CD14-positive monocyte (primary cell): ENCODE results near the gene APOB. TPM values are rescaled to one million over a fixed set of nuclear protein-coding genes. Genes with fewer than 3 reads are reported as not detected.
A peak's percentile ranks its signal among the peaks of the same experiment; 100 is the strongest.

Source experiments
- DNase-seq, 3 donors: peaks; one replicate each; pipeline ENCODE4 v3.0.0-alpha.2; 2011 to 2022
- H2AFZ ChIP-seq: 2 replicates; pipeline ENCODE4 v1.6.0; 2012; ENCODE audit warnings: mild to moderate bottlenecking, low read depth, low read length, inconsistent platforms; ENCODE audit not compliant: insufficient read depth, poor library complexity, severe bottlenecking
- H3K27ac ChIP-seq, 2 donors: 1 replicate in 1 of 2; 2 replicates in 1 of 2; pipeline ENCODE4 v1.5.1; 2012 to 2013; ENCODE audit warnings: low read length in 2 of 2, control low read depth in 1 of 2, inconsistent platforms in 1 of 2, low read depth in 1 of 2, mild to moderate bottlenecking in 1 of 2
- H3K27me3 ChIP-seq, 2 donors: one replicate each; pipeline versions ENCODE4 v1.6.0 to v1.6.1; 2011 to 2013; ENCODE audit warnings: low read length in 2 of 2; ENCODE audit not compliant: control insufficient read depth in 2 of 2, insufficient read depth in 2 of 2
- H3K36me3 ChIP-seq, 2 donors: replicated peaks in 1 of 2; 1 replicate in 1 of 2; 2 replicates in 1 of 2; pipeline versions ENCODE4 v1.5.1 to v1.6.1; 2012 to 2013; ENCODE audit warnings: low read length in 2 of 2, control low read depth in 1 of 2, inconsistent platforms in 1 of 2, mild to moderate bottlenecking in 1 of 2; ENCODE audit not compliant: insufficient read depth in 2 of 2, control insufficient read depth in 1 of 2
- H3K4me1 ChIP-seq, 2 donors: 1 replicate in 1 of 2; 2 replicates in 1 of 2; pipeline versions ENCODE4 v1.5.1 to v1.6.1; 2012 to 2013; ENCODE audit warnings: low read length in 2 of 2, control low read depth in 1 of 2, inconsistent platforms in 1 of 2, mild to moderate bottlenecking in 1 of 2, moderate library complexity in 1 of 2; ENCODE audit not compliant: insufficient read depth in 2 of 2, control insufficient read depth in 1 of 2
- H3K4me2 ChIP-seq: replicated peaks from 2 replicates; pipeline ENCODE3; 2012; ENCODE audit warnings: low read length, moderate library complexity, mild to moderate bottlenecking; ENCODE audit not compliant: poor library complexity, severe bottlenecking; ENCODE audit errors: extremely low read depth
- H3K4me3 ChIP-seq, 3 experiments: fragments of 200-600 bp in 1 of 3; sonication (generic) in 1 of 3; replicated peaks in 1 of 3; 1 replicate in 2 of 3; 2 replicates in 1 of 3; pipeline ENCODE4 v1.5.1; 2011 to 2013; ENCODE audit warnings: low read length in 3 of 3, mild to moderate bottlenecking in 3 of 3, control low read depth in 2 of 3, low read depth in 2 of 3, inconsistent platforms in 1 of 3, moderate library complexity in 1 of 3
- H3K79me2 ChIP-seq: 2 replicates; pipeline ENCODE4 v1.6.0; 2012; ENCODE audit warnings: mild to moderate bottlenecking, control low read depth, inconsistent platforms, low read length, moderate library complexity; ENCODE audit not compliant: insufficient read depth
- H3K9ac ChIP-seq: 2 replicates; pipeline ENCODE4 v1.6.0; 2017; ENCODE audit warnings: low read length, mild to moderate bottlenecking; ENCODE audit not compliant: insufficient read depth, poor library complexity, severe bottlenecking
- H3K9me3 ChIP-seq, 2 donors: replicated peaks in 1 of 2; 1 replicate in 1 of 2; 2 replicates in 1 of 2; pipeline versions ENCODE4 v1.5.1 to v1.6.1; 2012 to 2013; ENCODE audit warnings: low read length in 2 of 2, control low read depth in 1 of 2; ENCODE audit not compliant: control insufficient read depth in 1 of 2, insufficient read depth in 1 of 2
- H4K20me1 ChIP-seq: 2 replicates; pipeline ENCODE4 v1.6.0; 2012; ENCODE audit warnings: mild to moderate bottlenecking, low read length, control low read depth, moderate library complexity; ENCODE audit not compliant: insufficient read depth
- H3K27ac Mint-ChIP-seq, 7 donors: one replicate each; pipeline ENCODE4 v1.8.0; 2020; ENCODE audit warnings: mild to moderate bottlenecking in 7 of 7, mixed read lengths in 7 of 7, moderate library complexity in 6 of 7, inconsistent platforms in 2 of 7
- H3K27me3 Mint-ChIP-seq, 3 donors: one replicate each; pipeline ENCODE4 v1.8.0; 2021 to 2022; ENCODE audit warnings: low read depth in 3 of 3, mild to moderate bottlenecking in 3 of 3, mixed read lengths in 3 of 3, moderate library complexity in 3 of 3, inconsistent platforms in 1 of 3
- H3K36me3 Mint-ChIP-seq, 2 donors: one replicate each; pipeline ENCODE4 v1.8.0; 2020; ENCODE audit warnings: mixed read lengths in 2 of 2, inconsistent platforms in 1 of 2, mild to moderate bottlenecking in 1 of 2
- H3K4me1 Mint-ChIP-seq: one replicate; pipeline ENCODE4 v1.8.0; 2020; ENCODE audit warnings: mild to moderate bottlenecking, mixed read lengths
- H3K4me3 Mint-ChIP-seq, 2 donors: one replicate each; pipeline ENCODE4 v1.8.0; 2020; ENCODE audit warnings: mild to moderate bottlenecking in 2 of 2, mixed read lengths in 2 of 2, moderate library complexity in 1 of 2
- H3K9me3 Mint-ChIP-seq, 7 donors: one replicate each; pipeline ENCODE4 v1.8.0; 2020 to 2022; ENCODE audit warnings: mixed read lengths in 7 of 7, mild to moderate bottlenecking in 6 of 7, moderate library complexity in 6 of 7, inconsistent platforms in 2 of 7
- CTCF ChIP-seq: fragments of 200-600 bp; IDR thresholded peaks from one replicate; pipeline ENCODE4 v1.8.0; 2022; ENCODE audit warnings: antibody characterized with exemption, mild to moderate bottlenecking
- WGBS: methylation state at CpG from one replicate; pipeline ENCODE4 v1.1.5; 2013; ENCODE audit warnings: missing lambda C conversion rate; ENCODE audit not compliant: insufficient coverage; 5-methylcytosine and 5-hydroxymethylcytosine counted together
- intact Hi-C, 2 donors: fragments of 100-400 bp; cut with micrococcal nuclease; formaldehyde crosslinking; loops; one replicate each; pipeline versions ENCODE4 v1.15.0 to v1.15.1; 2023
- polyA plus RNA-seq, 3 donors: library from polyadenylated mRNA; depleted of rRNA in 1 of 3; unstranded in 2 of 3; stranded (reverse) in 1 of 3; fragments of 300-500 nt in 2 of 3; fragments of >200 nt in 1 of 3; fragmentation: Illumina TruSeq in 2 of 3; gene quantifications; 1 replicate in 2 of 3; 2 replicates in 1 of 3; pipeline ENCODE4 v1.2.3, GENCODE V29; 2012 to 2021

APOB gene
- polyA plus RNA-seq, 3 donors = 0.02 TPM; not detected in 2

- H3K4me3 Mint-ChIP-seq = no peak overlapping the region
- peaks cover 0 to 3% (median 0%) of the 10 kb centered on the region in 7 donors for H3K9me3 Mint-ChIP-seq
- TF ChIP-seq CTCF = no peak
- 96% methylated on average over 14 of the region's 20 CpGs for WGBS
- Histone ChIP-seq H3K9ac (no peak overlapping the region), H3K79me2 (no peaks in the 10 kb centered on the region), H3K36me3 (no peaks in the 10 kb centered on the region), H2AFZ (no peak overlapping the region), H3K4me1 (no peaks in the 10 kb centered on the region), H3K4me3 (no peak overlapping the region), H3K27ac (no peak overlapping the region), H3K27me3 (no peaks in the 10 kb centered on the region), H3K4me2 (no peak overlapping the region), H3K9me3 (no peaks in the 10 kb centered on the region), H4K20me1 (no peaks in the 10 kb centered on the region)
- intact Hi-C loops = no loop called here
- no peaks in the 10 kb centered on the region for H3K4me1 Mint-ChIP-seq
- H3K27ac Mint-ChIP-seq = no peak overlapping the region
- H3K27me3 Mint-ChIP-seq = peaks cover 0 to 2% (median 0%) of the 10 kb centered on the region in 3 donors
- no peaks in the 10 kb centered on the region for H3K36me3 Mint-ChIP-seq
- no peak for DNase-seq
Measured at GRCh38 chr2:20990442-20991430, 53.1 kb downstream of the APOB start.

- Histone ChIP-seq H4K20me1 (no peaks in the 10 kb centered on the region), H3K9ac (no peak overlapping the region), H3K9me3 (no peaks in the 10 kb centered on the region), H3K36me3 (no peaks in the 10 kb centered on the region), H3K79me2 (no peaks in the 10 kb centered on the region), H2AFZ (no peak overlapping the region), H3K4me3 (no peak overlapping the region), H3K27me3 (no peaks in the 10 kb centered on the region), H3K4me1 (no peaks in the 10 kb centered on the region), H3K4me2 (no peak overlapping the region), H3K27ac (no peak overlapping the region)
- no peak for DNase-seq
- no peak for TF ChIP-seq CTCF
- H3K4me3 Mint-ChIP-seq = no peak overlapping the region
- H3K36me3 Mint-ChIP-seq = no peaks in the 10 kb centered on the region
- peaks cover 0 to 3% (median 1%) of the 10 kb centered on the region in 7 donors for H3K9me3 Mint-ChIP-seq
- H3K27ac Mint-ChIP-seq = peak overlapping the region in 1 of 7 donors; percentile 24
- H3K4me1 Mint-ChIP-seq = no peaks in the 10 kb centered on the region
- intact Hi-C loops = no loop called here
- H3K27me3 Mint-ChIP-seq = peaks cover 0 to 2% (median 0%) of the 10 kb centered on the region in 3 donors
- WGBS = no CpG with 5 or more reads among the region's 1 CpG
Measured at GRCh38 chr2:20989404-20989803, 54.5 kb downstream of the APOB start.
